KBM-7 (cell line): ENCODE measurements around the gene LDLRAP1.
"Not testable (repeated sequence)": the region's sequence is repeated elsewhere in the genome, so short reads cannot be mapped to it uniquely, and the experiment has no call there.

Source experiments
- DNase-seq: peaks from one replicate; pipeline ENCODE4 v3.0.0-alpha.2; 2015
- in situ Hi-C: fragments of 300-500 bp; cut with MboI; formaldehyde crosslinking; loops from 2 replicates; pipeline ENCODE4 v1.14.3; 2020; ENCODE audit warnings: low sequenced_read_pairs, low pct_unique_long_range_greater_than_20kb, mixed read lengths

LDLRAP1 gene

DNA sequence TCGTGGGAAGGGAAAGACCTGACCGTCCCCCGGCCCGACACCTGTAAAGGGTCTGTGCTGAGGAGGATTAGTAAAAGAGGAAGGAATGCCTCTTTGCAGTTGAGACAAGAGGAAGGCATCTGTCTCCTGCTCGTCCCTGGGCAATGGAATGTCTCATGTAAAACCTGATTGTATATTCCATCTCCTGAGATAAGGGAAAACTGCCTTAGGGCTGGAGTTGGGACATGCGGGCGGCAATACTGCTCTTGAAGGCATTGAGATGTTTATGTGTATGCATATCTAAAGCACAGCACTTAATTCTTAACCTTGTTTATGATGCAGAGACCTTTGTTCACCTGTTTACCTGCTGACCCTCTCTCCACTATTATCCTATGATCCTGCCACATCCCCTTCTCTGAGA, 44.8 kb downstream of the LDLRAP1 start:
- in situ Hi-C loops, DNase-seq: not testable (repeated sequence)

DNA sequence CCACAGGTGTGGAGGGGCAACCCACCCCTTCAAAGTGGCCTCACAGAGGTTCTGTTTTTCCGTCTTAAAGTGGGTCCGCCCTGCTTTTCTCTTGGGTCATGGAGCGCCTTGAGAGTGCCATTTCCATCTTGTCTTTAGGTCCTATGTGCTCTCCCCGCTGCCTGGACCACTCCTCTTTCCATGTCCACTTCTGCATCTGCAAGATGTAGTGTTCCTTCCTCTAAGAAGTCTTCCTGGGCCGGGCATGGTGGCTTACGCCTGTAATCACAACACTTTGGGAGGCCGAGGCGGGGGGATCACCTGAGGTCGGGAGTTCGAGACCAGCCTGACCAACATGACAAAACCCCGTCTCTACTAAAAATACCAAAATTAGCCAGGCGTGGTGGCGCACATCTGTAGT, 45.4 kb downstream of the LDLRAP1 start:
- not testable (repeated sequence) for DNase-seq

DNA sequence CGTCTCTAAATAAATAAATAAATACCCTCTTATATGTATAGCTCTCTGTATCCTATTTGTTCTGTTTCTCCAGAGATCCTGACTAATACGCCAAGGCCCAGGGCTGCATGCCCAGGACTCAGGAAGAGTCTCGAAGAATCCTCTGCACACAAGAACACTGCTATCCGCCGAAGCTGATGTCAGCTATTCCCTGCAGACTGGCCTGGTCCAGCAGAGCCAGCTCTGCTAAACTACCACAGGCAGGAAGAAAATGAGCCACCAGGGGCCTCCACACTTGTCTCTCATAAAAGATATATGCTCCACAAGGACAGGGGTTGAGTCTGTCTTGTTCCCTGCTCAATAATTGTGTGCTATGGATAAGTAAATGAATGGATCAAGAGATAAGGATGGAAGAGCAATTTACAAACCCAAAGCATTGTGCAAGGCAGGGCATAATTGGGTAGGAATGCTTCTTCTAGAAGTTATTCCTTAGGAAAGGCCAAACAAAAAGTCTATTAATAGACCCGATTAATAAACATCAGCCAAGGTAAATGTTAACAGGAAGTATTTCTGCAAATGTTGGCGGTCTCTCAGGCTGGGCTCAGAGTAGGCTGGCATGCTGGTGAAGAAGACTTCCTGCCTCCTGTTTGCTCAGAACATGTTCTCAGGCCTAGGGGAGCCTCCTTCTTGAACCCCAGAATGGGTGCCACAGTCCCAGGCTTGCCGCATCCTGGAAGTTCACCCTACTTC, 46.9 kb downstream of the LDLRAP1 start:
- no peak for DNase-seq
- in situ Hi-C loops = no loop called here

More for the DNA sequence above, 45.4 kb downstream of the LDLRAP1 start:
- in situ Hi-C loops = not testable (repeated sequence)

DNA sequence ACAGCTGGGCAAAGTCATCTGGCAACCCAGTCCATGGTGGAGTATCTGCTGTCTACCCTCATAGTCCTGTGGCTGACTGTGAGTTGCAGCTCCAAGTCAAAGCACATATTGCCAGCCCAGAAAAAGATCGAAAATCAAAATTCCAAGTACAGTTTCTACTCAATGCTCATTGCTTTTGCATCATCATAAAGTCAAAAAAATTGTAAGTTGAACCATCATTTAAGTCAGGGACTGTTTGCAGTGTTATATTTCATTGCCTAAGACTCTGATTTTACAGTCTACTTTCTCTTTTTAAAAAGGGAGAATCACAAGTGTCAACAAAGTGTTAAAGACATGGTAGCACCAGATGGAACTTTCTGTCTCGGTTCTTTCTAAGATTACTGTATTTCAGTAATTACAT, 50.5 kb downstream of the LDLRAP1 start:
- in situ Hi-C loops = no loop called here

DNA sequence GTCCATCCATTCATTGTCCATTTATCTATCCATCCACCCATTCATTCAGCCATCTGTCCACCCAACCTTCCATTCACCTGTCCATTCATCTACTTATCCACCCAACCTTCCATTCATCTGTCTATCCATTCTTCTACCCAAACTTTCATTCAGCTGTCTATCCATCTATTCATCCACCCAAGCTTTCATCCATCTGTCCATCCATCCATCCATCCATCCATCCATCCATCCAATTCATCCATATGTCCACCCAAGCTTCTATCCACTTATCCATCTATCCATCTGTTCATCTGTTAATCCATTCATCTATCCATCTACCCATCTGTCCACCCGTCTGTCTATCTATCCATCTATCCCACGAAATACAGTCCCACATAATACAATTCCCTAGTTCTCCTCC, 51.6 kb downstream of the LDLRAP1 start:
- no peak for DNase-seq
- in situ Hi-C loops = no loop called here

More for the DNA sequence above, 50.5 kb downstream of the LDLRAP1 start:
- no peak for DNase-seq

DNA sequence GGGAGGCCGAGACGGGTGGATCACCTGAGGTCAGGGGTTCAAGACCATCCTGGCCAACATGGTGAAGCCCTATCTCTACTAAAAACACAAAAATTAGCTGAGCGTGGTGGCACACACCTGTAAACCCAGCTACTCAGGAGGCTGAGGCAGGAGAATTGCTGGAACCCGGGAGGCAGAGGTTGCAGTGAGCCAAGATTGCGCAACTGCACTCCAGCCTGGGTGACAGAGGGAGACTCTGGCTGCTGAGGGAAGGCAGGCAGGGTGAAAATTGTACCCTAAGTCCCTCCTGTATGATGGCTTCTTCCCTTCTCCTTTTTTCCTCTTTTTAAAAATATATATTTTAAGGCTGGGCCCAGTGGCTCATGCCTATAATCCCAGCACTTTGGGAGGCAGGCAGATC, 53.2 kb downstream of the LDLRAP1 start:
- DNase-seq, in situ Hi-C loops: not testable (repeated sequence)

DNA sequence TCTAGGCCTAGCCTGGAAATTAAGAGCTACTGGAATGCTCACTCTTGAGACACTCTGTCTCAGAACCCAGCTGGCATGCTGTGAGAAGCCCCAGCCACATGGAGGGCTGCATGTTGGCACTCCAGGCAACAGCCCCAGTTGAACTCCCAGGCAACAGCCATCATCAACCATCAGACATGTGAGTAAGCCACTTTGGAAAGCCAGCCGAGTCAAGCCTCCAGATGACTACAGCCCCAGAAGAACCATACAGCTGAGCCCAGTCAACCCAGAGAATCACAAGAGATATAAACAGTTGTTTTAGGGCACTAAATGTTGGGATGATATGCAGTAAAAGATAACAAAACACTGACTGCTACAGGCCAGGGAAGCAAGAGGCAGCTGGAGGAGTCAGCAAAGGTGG, 55.5 kb downstream of the LDLRAP1 start:
- DNase-seq = no peak
- in situ Hi-C loops = no loop called here

DNA sequence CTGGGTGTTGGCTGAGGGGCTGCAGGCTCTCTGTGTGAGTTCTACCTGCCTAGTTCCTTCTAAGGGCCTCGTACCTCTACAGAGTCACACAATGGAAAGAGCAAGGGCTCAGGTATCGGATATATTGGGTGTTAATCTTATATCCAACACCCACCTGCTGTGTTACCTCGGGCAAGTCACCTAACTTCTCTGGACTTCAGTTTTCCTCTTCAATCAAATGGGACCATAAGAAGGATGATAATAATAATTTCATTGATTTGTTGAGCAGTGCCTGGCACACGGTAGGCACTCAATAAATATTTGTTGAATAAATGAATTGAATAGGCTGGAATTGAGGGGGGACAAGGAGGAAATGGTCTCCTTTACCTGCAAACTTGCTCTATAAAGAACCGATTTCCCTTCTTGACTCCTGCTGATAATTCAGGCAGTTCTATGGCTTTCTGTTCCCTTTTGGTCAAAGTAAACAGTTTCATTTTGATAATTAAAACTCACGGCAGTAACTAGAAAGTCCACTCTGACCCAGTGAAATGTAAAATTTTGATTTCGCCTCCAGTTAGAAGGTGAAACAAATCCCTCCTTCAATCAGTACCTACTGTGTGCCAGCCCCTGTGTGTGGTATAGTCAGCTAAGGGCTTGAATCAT, 56.7 kb downstream of the LDLRAP1 start:
- in situ Hi-C loops = no loop called here
- DNase-seq = no peak

DNA sequence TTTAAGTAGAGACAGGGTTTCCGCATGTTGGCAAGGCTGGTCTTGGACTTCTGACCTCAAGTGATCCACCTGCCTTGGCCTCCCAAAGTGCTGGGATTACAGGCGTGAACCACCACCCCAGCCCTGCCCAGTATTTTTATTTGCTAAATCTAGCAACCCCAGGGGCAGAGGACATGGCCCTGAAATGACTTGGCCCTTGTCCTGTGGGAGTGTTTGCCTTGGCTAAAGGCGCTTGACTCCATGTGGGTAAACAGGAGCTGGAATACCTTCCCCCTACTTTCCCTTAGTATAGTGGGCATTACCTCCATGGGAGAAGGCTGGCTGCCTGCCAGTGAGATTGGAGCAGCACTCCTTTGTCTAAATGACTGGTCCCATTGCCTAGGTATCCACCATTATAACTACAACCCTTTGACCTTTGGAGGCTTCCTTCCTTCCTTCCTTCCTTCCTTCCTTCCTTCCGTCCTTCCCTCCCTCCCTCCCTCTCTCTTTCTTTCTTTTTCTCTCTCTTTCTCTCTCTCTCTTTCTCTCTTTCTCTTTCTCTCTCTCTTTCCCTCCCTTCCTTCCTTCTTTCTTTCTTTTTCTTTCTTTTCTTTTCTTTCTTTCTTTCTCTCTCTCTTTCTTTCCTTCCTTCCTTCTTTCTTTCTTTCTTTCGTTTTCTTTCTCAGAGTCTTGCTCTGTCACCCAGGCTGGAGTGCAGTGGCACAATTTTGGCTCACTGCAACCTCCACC, 57.7 kb downstream of the LDLRAP1 start:
- DNase-seq, in situ Hi-C loops: not testable (repeated sequence)

DNA sequence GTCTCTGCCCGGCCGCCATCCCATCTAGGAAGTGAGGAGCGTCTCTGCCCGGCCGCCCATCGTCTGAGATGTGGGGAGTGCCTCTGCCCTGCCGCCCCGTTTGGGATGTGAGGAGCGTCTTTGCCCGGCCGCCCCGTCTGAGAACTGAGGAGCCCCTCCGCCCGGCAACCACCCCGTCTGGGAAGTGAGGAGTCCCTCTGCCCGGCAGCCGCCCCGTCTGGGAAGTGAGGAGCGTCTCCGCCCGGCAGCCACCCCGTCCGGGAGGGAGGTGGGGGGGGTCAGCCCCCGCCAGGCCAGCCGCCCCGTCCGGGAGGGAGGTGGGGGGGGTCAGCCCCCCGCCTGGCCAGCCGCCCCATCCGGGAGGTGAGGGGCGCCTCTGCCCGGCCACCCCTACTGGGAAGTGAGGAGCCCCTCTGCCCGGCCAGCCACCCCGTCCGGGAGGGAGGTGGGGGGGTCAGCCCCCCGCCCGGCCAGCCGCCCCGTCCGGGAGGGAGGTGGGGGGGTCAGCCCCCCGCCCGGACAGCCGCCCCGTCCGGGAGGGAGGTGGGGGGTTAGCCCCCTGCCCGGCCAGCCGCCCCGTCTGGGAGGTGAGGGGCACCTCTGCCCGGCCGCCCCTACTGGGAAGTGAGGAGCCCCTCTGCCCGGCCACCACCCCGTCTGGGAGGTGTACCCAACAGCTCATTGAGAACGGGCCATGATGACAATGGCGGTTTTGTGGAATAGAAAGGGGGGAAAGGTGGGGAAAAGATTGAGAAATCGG, 60.6 kb downstream of the LDLRAP1 start:
- in situ Hi-C loops, DNase-seq: not testable (repeated sequence)

DNA sequence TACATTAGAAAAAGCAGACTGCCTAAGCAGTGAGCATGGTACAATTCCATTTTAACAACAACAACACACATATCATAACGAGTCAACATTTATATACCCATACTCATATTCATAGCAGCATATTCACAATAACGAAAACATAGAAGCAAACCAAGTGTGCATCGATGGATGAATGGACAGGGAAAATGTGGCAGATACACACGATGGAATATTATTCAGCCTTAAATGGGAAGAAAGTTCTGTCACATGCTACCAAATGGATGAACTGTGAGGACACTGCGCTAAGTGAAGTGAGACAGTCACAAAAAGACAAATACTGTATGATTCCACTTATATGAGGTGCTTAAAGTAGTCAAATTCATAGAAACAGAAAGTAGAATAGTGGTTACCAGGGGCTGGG, 63.7 kb downstream of the LDLRAP1 start:
- in situ Hi-C loops = no loop called here
- no peak for DNase-seq

DNA sequence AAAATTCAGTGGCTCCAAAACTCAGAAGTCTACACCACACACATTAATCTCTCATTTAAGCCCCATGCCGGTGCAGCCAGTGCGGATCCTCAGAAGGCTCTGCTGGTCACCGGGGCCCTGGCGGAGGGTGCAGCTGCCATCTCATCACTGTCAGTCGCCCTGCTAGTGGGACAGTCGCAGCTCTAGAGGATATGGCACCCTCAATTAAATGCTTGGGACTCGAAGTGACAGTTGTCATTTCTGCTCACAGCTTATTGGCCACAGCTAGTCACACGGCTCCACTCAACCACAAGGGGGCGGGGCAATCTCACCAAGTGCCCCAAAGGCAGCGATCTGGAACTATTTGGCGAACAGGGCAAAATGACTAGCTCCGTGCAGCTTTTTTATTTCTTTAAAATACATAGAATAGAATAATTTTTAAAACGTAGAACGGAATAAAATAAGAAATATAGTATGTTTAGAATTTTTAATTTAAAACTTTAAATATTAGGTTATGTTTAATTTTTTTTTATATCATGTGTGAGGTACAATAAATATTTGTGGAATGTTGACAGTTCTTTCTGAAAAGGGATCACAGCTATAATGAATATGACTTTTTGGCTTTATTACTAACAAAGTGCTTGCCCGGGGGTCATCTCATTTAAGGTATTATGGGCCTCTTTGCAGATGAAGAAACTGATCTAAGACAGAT, 65.2 kb downstream of the LDLRAP1 start:
- in situ Hi-C loops = no loop called here

DNA sequence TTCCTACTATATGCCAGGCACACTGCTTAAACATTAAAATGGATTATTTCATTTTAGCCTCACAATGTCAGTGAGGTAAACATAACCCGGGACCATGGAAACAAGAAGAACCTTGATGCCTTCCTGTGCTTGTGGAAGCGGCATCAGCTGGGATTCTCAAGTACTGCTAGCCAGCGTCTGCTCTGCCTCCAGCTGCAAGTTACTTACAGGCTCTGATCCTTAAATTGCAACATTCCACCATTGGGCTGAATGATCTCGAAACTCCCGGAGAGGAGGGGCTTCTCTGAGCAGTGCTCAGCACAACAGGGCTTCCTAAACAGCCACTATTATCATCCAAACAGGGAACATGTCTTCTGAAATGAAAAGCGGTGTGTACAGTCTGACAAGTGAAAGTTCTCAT, 66.5 kb downstream of the LDLRAP1 start:
- DNase-seq = no peak
- in situ Hi-C loops = no loop called here

More for the DNA sequence above, 65.2 kb downstream of the LDLRAP1 start:
- peak; percentile 81 for DNase-seq

DNA sequence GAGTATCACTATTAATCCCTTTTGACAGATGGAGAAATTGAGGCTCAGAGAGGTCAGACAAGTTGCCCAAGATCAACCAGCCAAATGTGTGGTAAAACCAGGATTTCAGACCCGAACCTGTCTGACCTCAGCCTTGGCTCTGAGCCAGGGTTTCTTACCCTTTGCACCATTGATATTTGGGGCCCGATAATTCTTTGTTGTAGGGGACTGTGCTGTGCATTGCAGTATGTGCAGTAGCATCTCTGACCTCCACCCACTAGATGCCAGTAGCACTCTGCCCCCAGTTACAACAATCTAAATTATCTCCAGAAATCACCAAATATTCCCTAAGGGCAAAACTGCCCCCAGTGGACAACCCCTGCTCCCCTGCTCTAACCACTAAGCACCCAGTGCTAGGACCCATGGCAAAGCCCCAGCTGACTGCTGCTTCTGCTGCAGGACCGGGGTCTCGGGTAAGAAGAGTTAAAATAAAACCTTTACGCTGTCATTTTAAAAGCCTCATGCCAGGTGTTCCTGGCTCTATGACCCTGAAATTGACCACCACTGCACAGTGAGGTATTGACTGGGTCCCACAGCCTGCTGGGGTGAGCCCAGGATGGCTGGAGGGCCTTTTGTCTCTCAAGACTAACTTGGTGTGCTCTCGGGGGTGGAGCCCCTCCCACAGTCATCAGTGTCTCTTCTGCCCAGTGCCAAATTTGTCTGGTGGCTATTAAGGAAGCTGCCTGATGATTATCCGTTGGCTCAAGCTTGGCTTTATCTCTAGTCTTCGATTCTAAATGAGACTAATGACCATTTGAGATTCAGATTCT, 67.6 kb downstream of the LDLRAP1 start:
- DNase-seq = no peak
- in situ Hi-C loops = no loop called here

DNA sequence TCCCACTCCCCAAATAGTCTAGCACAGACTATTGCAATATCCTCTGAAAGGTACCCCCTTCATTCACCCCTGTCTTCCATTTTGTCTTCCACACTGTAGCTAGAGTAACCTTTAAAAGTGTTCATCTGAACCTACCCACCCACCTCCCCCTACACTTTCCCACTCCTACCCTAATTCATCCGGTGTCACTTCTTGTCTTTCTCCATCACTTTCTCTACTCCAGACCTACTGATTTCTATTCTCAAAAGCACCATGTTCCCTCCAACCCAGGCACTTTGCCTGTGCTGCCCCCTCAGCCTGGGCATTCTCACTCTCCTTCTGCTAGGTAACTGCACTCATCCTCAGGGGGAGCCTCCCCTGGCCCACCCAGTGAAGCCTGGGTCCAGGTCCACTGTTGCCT, 68.4 kb downstream of the LDLRAP1 start:
- in situ Hi-C loops = no loop called here
- no peak for DNase-seq

DNA sequence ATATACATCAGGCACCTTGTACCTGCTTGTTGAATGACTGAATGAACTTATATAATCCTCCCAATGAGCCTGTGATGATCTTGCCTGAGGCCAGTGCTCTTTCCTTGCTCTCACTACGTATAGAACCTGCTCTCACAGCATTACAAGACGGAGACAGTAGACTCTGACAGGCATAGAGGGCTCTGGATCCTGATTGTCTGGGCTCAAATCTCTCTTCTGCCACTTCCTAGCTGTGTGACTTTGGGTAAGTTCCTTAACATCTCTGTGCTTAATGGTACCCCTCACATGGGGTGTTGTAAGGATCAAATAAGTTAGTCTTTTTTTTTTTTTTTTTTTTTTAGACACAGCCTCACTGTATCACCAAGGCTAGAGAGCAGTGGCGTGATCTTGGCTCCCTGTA, 69.0 kb downstream of the LDLRAP1 start:
- in situ Hi-C loops = no loop called here
- no peak for DNase-seq

DNA sequence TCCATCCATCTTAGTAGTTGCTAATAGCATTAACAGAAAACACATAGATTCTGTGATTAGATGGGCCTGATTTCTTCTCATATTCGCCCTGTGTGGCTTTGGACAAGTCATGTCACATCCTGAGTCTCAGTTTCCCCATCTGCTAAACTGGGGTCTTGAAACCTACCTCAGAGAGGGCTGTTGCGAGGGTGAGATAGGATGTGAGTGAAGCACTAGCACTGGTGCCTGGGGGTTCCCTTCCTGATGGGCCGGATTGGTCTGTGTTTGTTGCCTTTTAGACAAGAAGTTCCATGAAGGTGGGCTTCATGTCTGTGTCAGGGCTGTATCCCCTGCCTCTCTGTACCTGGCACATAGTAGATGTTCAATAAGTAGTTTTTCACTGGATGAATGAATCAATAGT, 69.7 kb downstream of the LDLRAP1 start:
- in situ Hi-C loops = no loop called here
- no peak for DNase-seq

DNA sequence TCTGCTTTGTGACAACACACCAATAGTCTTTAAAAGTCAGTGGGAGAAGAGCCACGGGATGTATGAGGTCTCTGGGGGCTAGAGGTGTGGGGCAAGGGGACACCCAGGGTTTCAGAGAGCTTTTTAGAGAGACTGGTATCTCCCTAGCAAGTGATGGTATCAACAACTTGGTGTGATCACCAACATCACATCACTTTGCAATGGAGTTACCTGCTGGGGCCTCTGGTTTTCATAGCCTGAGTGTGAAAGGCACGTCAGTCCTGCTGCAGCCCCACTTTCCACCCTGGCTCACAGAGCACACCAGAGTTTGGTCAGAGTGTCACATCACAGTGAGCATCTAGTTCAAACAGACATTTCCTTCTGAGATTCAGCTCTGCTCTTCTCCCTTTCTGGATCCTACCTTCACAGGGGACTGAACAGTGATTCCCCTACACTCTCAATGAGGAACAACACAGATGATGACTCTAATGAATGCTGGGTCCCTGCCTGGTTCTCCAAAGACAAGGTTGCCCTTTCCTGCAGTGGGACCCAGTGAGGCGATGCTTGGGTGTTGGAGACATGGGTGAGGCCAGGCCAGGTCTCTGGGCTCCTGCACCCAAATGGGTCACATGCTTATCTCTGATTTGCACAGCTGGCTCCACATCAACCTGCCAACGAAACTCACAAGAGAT, 71.2 kb downstream of the LDLRAP1 start:
- in situ Hi-C loops = no loop called here
- DNase-seq = no peak
